ENCODE data around the gene PGAM4. TPM values are rescaled to one million over a fixed set of nuclear protein-coding genes. Genes with fewer than 3 reads are reported as not detected.

PGAM4 gene
- total RNA-seq: not detected

GRCh38 chrX:77969538-77969937 is at the start of gene PGAM4:
PGAM4 (minus strand) TSS chrX:77969638; CDS start chrX:77969638, 0 bp downstream.
- Histone ChIP-seq H3K4me3 (ENCODE audit: low read length) (no peak within 1 kb of the TSS), H3K9me3 (ENCODE audit: low read depth, low read length) (no peaks in the 10 kb centered on the region), H3K27me3 (ENCODE audit: insufficient read depth, low read length) (no peaks in the 10 kb centered on the region), H3K4me1 (ENCODE audit: insufficient read depth, low read length) (no peaks in the 10 kb centered on the region)

GRCh38 chrX:78011846-78012245 is 42.4 kb upstream of the PGAM4 start:
- Histone ChIP-seq H3K9me3 (ENCODE audit: low read depth, low read length) (no peaks in the 10 kb centered on the region), H3K27me3 (ENCODE audit: insufficient read depth, low read length) (no peaks in the 10 kb centered on the region), H3K4me3 (ENCODE audit: low read length) (no peak overlapping the region), H3K4me1 (ENCODE audit: insufficient read depth, low read length) (no peaks in the 10 kb centered on the region)

DNA sequence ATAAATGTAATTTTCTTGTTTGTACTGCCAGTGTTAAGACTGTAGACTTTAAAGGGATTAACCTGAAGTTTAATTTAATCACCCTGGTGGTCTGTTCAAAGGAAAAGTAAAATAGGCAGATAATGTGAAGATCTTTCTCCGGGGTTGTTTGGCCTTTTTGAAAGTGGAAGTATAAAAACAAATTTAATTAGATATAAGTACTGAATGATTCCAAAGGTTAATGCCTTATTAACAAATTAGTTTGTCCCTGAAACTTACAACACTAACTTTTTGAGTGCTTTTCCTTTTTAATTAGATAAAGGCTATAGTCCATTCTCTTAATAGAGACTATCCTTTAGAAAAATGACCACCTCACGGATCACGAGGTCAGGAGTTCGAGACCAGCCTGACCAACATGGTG is 10.4 kb upstream of the PGAM4 start:
- Histone ChIP-seq H3K4me1 (ENCODE audit: insufficient read depth, low read length) (no peaks in the 10 kb centered on the region), H3K27me3 (ENCODE audit: insufficient read depth, low read length) (no peaks in the 10 kb centered on the region), H3K4me3 (ENCODE audit: low read length) (no peak overlapping the region), H3K9me3 (ENCODE audit: low read depth, low read length) (no peaks in the 10 kb centered on the region)

GRCh38 chrX:77977518-77977917 is 8.1 kb upstream of the PGAM4 start:
- Histone ChIP-seq H3K27me3 (ENCODE audit: insufficient read depth, low read length) (no peaks in the 10 kb centered on the region), H3K4me1 (ENCODE audit: insufficient read depth, low read length) (no peaks in the 10 kb centered on the region), H3K4me3 (ENCODE audit: low read length) (no peak overlapping the region), H3K9me3 (ENCODE audit: low read depth, low read length) (no peaks in the 10 kb centered on the region)

DNA sequence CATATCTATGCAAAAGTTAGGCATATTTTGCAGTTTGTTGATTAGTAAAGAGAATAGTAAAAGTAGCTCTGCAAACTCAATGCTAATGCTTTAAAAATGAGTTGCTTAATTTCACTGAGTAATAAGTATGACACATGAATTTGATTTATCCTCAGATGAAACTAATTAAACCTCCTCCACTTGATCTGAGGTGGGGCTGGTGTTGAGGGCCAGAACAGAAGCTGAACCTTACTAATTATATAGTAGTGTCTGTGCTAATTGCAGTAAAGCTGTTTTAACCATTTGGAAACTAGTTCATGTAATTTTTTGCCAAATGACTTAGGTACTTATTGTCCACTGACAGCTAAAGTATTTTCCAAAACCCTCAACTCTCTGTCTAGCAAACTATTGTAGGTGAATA is 7.7 kb upstream of the PGAM4 start:
- no peaks in the 10 kb centered on the region for H3K27me3 ChIP-seq (ENCODE audit: insufficient read depth, low read length)
- H3K9me3 ChIP-seq (ENCODE audit: low read depth, low read length): no peaks in the 10 kb centered on the region
- H3K4me1 ChIP-seq (ENCODE audit: insufficient read depth, low read length): no peaks in the 10 kb centered on the region
- H3K4me3 ChIP-seq (ENCODE audit: low read length): no peak overlapping the region

- no peaks in the 10 kb centered on the region for H3K4me1 ChIP-seq (ENCODE audit: insufficient read depth, low read length)
- no peak overlapping the region for H3K4me3 ChIP-seq (ENCODE audit: low read length)
- no peaks in the 10 kb centered on the region for H3K9me3 ChIP-seq (ENCODE audit: low read depth, low read length)
- H3K27me3 ChIP-seq (ENCODE audit: insufficient read depth, low read length): no peaks in the 10 kb centered on the region
These were observed 6.3 kb upstream of the PGAM4 start for GRCh38 chrX:77975755-77976154.

DNA sequence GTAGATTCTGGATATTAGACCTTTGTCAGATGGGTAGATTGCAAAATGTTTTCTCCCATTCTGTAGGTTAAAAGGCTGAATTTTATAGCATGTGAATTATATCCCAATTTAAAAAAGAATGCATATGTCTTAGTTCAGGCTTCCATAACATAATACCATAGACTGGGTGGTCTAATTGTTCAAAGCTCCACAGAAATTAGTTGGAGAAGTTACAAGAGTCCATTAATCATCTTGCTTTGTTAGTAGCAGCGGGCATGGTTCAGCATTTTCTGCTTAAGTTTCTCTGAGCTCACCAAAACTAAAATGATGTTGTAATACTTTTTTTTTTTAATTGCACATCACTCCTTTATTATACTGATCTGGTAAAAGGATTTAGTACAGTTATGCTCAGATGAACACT is 1.8 kb downstream of the PGAM4 start:
- Histone ChIP-seq H3K4me3 (ENCODE audit: low read length) (no peak overlapping the region), H3K9me3 (ENCODE audit: low read depth, low read length) (no peaks in the 10 kb centered on the region), H3K4me1 (ENCODE audit: insufficient read depth, low read length) (no peaks in the 10 kb centered on the region), H3K27me3 (ENCODE audit: insufficient read depth, low read length) (no peaks in the 10 kb centered on the region)

- H3K27me3 ChIP-seq (ENCODE audit: insufficient read depth, low read length): no peaks in the 10 kb centered on the region
- no peaks in the 10 kb centered on the region for H3K4me1 ChIP-seq (ENCODE audit: insufficient read depth, low read length)
- H3K4me3 ChIP-seq (ENCODE audit: low read length): no peak overlapping the region
- H3K9me3 ChIP-seq (ENCODE audit: low read depth, low read length): no peaks in the 10 kb centered on the region
These were observed 3.1 kb downstream of the PGAM4 start for GRCh38 chrX:77966361-77966760.

GRCh38 chrX:77962068-77962902 is 7.2 kb downstream of the PGAM4 start:
- no peaks in the 10 kb centered on the region for H3K4me1 ChIP-seq (ENCODE audit: insufficient read depth, low read length)
- no peaks in the 10 kb centered on the region for H3K9me3 ChIP-seq (ENCODE audit: low read depth, low read length)
- H3K27me3 ChIP-seq (ENCODE audit: insufficient read depth, low read length): no peaks in the 10 kb centered on the region
- no peak overlapping the region for H3K4me3 ChIP-seq (ENCODE audit: low read length)

- Histone ChIP-seq H3K4me3 (ENCODE audit: low read length) (no peak overlapping the region), H3K9me3 (ENCODE audit: low read depth, low read length) (no peaks in the 10 kb centered on the region), H3K27me3 (ENCODE audit: insufficient read depth, low read length) (no peaks in the 10 kb centered on the region), H3K4me1 (ENCODE audit: insufficient read depth, low read length) (no peaks in the 10 kb centered on the region)
These were observed 8.4 kb downstream of the PGAM4 start for GRCh38 chrX:77961063-77961462.

GRCh38 chrX:77960567-77960966 is 8.9 kb downstream of the PGAM4 start:
- Histone ChIP-seq H3K27me3 (ENCODE audit: insufficient read depth, low read length) (no peaks in the 10 kb centered on the region), H3K9me3 (ENCODE audit: low read depth, low read length) (no peaks in the 10 kb centered on the region), H3K4me3 (ENCODE audit: low read length) (no peak overlapping the region), H3K4me1 (ENCODE audit: insufficient read depth, low read length) (no peaks in the 10 kb centered on the region)

GRCh38 chrX:77953708-77954107 is 15.7 kb downstream of the PGAM4 start:
- Histone ChIP-seq H3K4me1 (ENCODE audit: insufficient read depth, low read length) (peaks cover 6% of the 10 kb centered on the region), H3K9me3 (ENCODE audit: low read depth, low read length) (no peaks in the 10 kb centered on the region), H3K4me3 (ENCODE audit: low read length) (no peak overlapping the region), H3K27me3 (ENCODE audit: insufficient read depth, low read length) (no peaks in the 10 kb centered on the region)

GRCh38 chrX:77953302-77953701 is 16.1 kb downstream of the PGAM4 start:
- H3K4me1 ChIP-seq (ENCODE audit: insufficient read depth, low read length): peaks cover 6% of the 10 kb centered on the region
- H3K9me3 ChIP-seq (ENCODE audit: low read depth, low read length): no peaks in the 10 kb centered on the region
- H3K27me3 ChIP-seq (ENCODE audit: insufficient read depth, low read length): no peaks in the 10 kb centered on the region
- H3K4me3 ChIP-seq (ENCODE audit: low read length): no peak overlapping the region

DNA sequence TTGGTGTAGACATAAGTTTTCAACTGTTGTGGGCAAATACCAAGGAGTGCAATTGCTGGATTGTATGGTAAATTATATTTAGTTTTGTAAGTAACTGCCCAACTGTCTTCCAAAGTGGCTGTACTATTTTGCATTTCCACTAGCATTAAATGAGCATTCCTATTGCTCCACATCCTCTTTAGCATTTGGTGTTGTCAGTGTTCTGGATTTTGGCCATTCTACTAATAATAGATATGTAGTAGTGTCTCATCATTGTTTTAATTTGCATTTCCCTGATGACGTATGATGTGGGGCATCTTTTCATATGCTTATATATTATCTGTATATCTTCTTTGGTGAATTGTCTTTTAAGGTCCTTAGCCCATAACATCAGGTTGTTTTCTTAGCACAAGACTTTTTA is 17.3 kb downstream of the PGAM4 start:
- H3K27me3 ChIP-seq (ENCODE audit: insufficient read depth, low read length): no peaks in the 10 kb centered on the region
- H3K4me1 ChIP-seq (ENCODE audit: insufficient read depth, low read length): peaks cover 6% of the 10 kb centered on the region
- H3K4me3 ChIP-seq (ENCODE audit: low read length): no peak overlapping the region
- H3K9me3 ChIP-seq (ENCODE audit: low read depth, low read length): no peaks in the 10 kb centered on the region

DNA sequence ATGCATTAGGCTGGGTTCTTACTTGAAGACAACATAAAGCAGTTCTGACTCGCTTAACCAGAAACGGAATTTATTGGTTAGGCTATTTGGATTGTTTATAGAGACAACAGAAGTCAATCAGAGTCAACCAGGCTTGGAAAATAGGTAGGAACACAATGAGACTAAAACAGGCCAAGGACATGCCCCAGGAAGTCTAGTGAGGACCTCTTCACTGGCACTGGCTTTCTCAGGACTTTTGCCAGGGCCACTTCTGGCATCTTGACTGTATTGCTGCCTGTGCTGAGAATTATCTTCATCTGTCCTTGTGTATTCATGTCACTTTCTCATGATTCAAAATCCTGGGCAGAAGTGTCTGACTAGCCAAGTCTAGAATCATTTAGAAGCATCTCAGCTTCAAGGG is 19.6 kb downstream of the PGAM4 start:
- Histone ChIP-seq H3K4me1 (ENCODE audit: insufficient read depth, low read length) (peaks cover 6% of the 10 kb centered on the region), H3K9me3 (ENCODE audit: low read depth, low read length) (no peaks in the 10 kb centered on the region), H3K4me3 (ENCODE audit: low read length) (no peak overlapping the region), H3K27me3 (ENCODE audit: insufficient read depth, low read length) (no peaks in the 10 kb centered on the region)

GRCh38 chrX:77946571-77946970 is 22.9 kb downstream of the PGAM4 start:
- Histone ChIP-seq H3K4me1 (ENCODE audit: insufficient read depth, low read length) (peaks cover 9% of the 10 kb centered on the region), H3K9me3 (ENCODE audit: low read depth, low read length) (no peaks in the 10 kb centered on the region), H3K4me3 (ENCODE audit: low read length) (no peak overlapping the region)

More at GRCh38 chrX:77946571-77946970, 22.9 kb downstream of the PGAM4 start:
- H3K27me3 ChIP-seq (ENCODE audit: insufficient read depth, low read length): no peaks in the 10 kb centered on the region
